ENCODE data around the gene ADAMTS15.

- no peak for TF ChIP-seq GATA3 (IDR thresholded peaks at IDR 0.05; ENCODE audit: low read depth, low read length)
- TF ChIP-seq GATA2 (IDR thresholded peaks at IDR 0.05; ENCODE audit: low read depth, low read length) = no peak
Measured at GRCh38 chr11:130433357-130433756, 15.1 kb upstream of the ADAMTS15 start.
